ENCODE measurements around the gene GRIN2D. TPM values are rescaled to one million over a fixed set of nuclear protein-coding genes. Genes with fewer than 3 reads are reported as not detected.

Gene GRIN2D
- total and polyA plus RNA-seq, 2 of the 8 experiments (the other 6 are each of a cell fraction or from before 2014, with no cell fraction given): 2.2 to 12.4 TPM

DNA sequence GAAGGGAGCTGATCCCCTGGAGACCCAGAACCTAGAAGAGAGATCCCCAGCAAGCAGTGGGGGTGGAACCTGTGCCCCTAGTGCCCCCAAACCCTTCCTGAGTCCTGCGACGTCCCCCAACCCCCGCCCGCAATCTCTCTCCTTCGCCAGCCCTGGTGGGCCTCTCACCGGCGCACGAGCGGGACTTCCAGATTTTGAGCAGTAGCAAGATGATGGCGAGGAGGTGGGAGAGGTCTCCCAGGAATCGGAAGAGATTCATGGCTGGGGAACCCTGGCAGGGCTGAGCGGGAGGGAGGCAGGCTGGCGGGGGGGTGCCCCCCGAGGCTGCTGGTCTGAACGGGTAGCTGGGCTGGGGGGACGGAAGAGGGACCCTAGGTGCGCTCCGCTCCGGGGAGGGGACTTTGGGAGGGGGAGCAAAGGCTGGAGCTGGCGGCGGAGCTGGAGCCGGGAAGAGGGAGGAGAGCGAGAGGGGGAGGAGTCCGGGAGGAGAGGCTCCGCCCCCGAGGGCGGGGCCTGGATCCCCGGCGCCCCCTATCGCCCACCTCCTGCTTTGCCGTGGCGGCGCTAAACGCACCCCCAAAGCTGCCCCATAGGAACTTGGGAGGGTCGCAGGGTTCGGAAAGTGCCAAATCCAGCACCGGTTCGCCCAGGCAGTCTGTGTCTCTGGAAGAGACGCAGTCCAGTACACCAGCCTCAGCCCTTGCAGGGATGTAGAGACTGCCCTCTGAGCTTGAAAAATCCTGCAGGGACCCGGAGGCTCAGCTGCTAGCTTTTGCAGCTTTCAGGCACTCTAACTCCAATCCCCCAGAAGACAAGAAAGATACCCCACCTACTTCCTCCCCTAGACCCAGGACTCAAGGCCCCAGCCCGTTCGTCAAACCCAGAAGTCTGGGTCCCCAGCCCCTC lies 2.1 kb upstream of the GRIN2D start, which contains the start of gene KDELR1 (continued):
- TF ChIP-seq MAFK (IDR thresholded peaks at IDR 0.05; ENCODE audit: low read depth, low read length) (no peak), EGR1 (IDR thresholded peaks at IDR 0.05; ENCODE audit: borderline replicate concordance, low read depth, low read length) (no peak), CHD1 (IDR thresholded peaks at IDR 0.05; ENCODE audit: low read depth, low read length) (no peak), CBX8 (IDR thresholded peaks at IDR 0.05; ENCODE audit: borderline replicate concordance, low read depth, low read length) (no peak), SIRT6 (IDR thresholded peaks at IDR 0.05; ENCODE audit: low read length) (no peak), PHF8 (conservative IDR thresholded peaks at IDR 0.05; ENCODE audit: low read depth, low read length) (peak; percentile 3; the same call in 1 of the 2 replicates), POLR2AphosphoS5 (IDR thresholded peaks at IDR 0.05; ENCODE audit: low read depth, low read length) (peak; percentile 30; the same call in 1 of the 2 replicates), SUZ12 (IDR thresholded peaks at IDR 0.05; ENCODE audit: low read length) (no peak), NRF1 (IDR thresholded peaks at IDR 0.05; ENCODE audit: low read depth, low read length) (no peak), SP1 (IDR thresholded peaks at IDR 0.05; ENCODE audit: low read depth, low read length) (peak; percentile 88), EP300 (IDR thresholded peaks at IDR 0.05; ENCODE audit: borderline replicate concordance in 1 of 2, low read depth in 2 of 2, low read length in 2 of 2) (no peak), ZNF274 (IDR thresholded peaks at IDR 0.05; ENCODE audit: borderline replicate concordance, extremely low read depth, low read length) (no peak)
- TF ChIP-seq, protein P1, sequence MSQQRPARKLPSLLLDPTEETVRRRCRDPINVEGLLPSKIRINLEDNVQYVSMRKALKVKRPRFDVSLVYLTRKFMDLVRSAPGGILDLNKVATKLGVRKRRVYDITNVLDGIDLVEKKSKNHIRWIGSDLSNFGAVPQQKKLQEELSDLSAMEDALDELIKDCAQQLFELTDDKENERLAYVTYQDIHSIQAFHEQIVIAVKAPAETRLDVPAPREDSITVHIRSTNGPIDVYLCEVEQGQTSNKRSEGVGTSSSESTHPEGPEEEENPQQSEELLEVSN (IDR thresholded peaks at IDR 0.05): no peak
- TF ChIP-seq, protein P2, sequence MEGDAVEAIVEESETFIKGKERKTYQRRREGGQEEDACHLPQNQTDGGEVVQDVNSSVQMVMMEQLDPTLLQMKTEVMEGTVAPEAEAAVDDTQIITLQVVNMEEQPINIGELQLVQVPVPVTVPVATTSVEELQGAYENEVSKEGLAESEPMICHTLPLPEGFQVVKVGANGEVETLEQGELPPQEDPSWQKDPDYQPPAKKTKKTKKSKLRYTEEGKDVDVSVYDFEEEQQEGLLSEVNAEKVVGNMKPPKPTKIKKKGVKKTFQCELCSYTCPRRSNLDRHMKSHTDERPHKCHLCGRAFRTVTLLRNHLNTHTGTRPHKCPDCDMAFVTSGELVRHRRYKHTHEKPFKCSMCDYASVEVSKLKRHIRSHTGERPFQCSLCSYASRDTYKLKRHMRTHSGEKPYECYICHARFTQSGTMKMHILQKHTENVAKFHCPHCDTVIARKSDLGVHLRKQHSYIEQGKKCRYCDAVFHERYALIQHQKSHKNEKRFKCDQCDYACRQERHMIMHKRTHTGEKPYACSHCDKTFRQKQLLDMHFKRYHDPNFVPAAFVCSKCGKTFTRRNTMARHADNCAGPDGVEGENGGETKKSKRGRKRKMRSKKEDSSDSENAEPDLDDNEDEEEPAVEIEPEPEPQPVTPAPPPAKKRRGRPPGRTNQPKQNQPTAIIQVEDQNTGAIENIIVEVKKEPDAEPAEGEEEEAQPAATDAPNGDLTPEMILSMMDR (IDR thresholded peaks at IDR 0.05; ENCODE audit: control extremely low read depth in 1 of 3, insufficient read depth in 1 of 3, low read depth in 1 of 3, low read length in 3 of 3): peak; percentile 84 to 93 (median 84)

All from H1 (cell line).